PFSK-1 (cell line): ENCODE measurements around the gene GIPC1.

Experiments used
- POLR2AphosphoS5 ChIP-seq: IDR thresholded peaks from 2 replicates; pipeline ENCODE4 v1.6.1; 2012; ENCODE audit warnings: low read depth, mild to moderate bottlenecking, control low read depth, low read length, moderate library complexity
- SIN3A ChIP-seq: IDR thresholded peaks from 2 replicates; pipeline ENCODE4 v1.6.1; 2012; ENCODE audit warnings: mild to moderate bottlenecking, low read length, moderate library complexity, borderline replicate concordance; ENCODE audit not compliant: insufficient read depth

DNA sequence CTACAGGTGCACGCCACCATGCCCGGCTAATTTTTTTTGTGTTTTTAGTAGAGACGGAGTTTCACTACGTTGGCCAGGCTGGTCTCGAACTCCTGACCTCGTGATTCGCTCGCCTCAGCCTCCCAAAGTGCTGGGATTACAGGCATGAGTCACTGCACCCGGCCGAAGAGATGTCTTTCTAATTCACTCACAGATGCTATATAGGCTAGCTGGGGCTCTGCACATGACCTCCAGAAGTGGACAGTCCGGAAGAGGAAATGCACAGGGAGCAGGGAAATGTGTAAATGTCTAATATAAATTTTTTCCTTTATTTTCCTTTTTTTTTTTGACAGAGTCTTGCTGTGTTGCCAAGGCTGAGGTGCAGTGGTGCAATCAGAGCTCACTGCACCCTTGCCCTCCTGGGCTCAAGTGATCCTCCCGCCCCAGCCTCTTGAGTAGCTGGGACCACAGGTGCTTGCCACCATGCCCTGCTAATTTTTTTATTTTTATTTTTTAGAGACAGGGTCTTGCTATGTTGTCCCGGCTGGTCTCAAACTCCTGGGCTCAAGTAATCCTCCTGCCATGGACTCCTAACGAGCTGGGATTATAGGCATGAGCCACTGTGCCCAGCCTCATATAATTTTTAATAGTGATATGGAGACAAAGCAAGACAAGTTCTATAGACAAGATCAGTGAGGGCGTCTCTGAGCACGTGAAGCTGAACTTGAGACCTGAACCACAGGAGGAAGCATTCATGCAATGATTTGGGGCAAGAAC lies 8.4 kb downstream of the GIPC1 start:
- no peak for TF ChIP-seq POLR2AphosphoS5
- no peak for TF ChIP-seq SIN3A
